Nephron progenitor cell (in vitro differentiated cells): Measurements from ENCODE around the gene NCBP3.
A peak's percentile ranks its signal among the peaks of the same experiment; 100 is the strongest.

Experiments used
- DNase-seq: peaks from one replicate; pipeline ENCODE4 v3.0.0; 2021
- H3K27ac Mint-ChIP-seq: 2 replicates; pipeline ENCODE4 v1.8.0; 2021; ENCODE audit warnings: mild to moderate bottlenecking, moderate library complexity, mixed read lengths
- H3K27me3 Mint-ChIP-seq: 2 replicates; pipeline ENCODE4 v1.8.0; 2021; ENCODE audit warnings: mild to moderate bottlenecking, low read depth, mixed read lengths; ENCODE audit not compliant: poor library complexity
- H3K36me3 Mint-ChIP-seq: 2 replicates; pipeline ENCODE4 v1.8.0; 2021; ENCODE audit warnings: low read depth, mixed read lengths
- H3K4me1 Mint-ChIP-seq: 2 replicates; pipeline ENCODE4 v1.8.0; 2021; ENCODE audit warnings: mixed read lengths
- H3K4me3 Mint-ChIP-seq: 2 replicates; pipeline ENCODE4 v1.8.0; 2021; ENCODE audit warnings: mild to moderate bottlenecking, moderate library complexity, mixed read lengths
- H3K9me3 Mint-ChIP-seq: 2 replicates; pipeline ENCODE4 v1.8.0; 2021; ENCODE audit warnings: mild to moderate bottlenecking, moderate library complexity, mixed read lengths
- TF ChIP-seq, protein P1 (sequence below): fragments of 200-600 bp; sonication (generic); IDR thresholded peaks from 2 replicates; pipeline ENCODE4 v1.5.0; 2021; ENCODE audit warnings: antibody characterized with exemption

NCBP3 gene

DNA sequence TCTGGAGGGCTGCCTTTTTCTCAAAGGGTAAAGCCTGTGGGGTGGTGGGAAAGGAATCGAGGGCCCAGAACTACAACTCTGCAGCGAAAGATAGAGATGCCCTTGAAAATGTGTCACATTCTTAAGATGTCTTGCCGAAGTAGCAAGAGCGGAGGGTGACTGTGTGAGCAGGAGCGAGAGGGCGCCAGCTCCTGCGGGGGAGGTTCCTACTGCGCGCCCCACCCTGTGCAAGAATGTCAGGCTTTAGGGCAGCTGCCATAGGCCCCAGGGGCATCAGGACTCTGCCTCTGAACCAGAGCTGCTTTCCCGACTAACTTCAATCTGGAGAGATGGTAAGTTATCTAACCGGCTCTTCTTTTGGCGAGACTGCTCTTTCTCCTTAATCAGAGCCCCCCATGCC lies 33.3 kb downstream of the NCBP3 start:
- Mint-ChIP-seq H3K4me3 (no peak overlapping the region), H3K36me3 (peaks cover 60% of the 10 kb centered on the region), H3K27ac (peak overlapping the region; percentile 37), H3K9me3 (no peaks in the 10 kb centered on the region), H3K27me3 (peaks cover 2% of the 10 kb centered on the region), H3K4me1 (peaks cover 13% of the 10 kb centered on the region)
- no peak for DNase-seq
- TF ChIP-seq, protein P1, sequence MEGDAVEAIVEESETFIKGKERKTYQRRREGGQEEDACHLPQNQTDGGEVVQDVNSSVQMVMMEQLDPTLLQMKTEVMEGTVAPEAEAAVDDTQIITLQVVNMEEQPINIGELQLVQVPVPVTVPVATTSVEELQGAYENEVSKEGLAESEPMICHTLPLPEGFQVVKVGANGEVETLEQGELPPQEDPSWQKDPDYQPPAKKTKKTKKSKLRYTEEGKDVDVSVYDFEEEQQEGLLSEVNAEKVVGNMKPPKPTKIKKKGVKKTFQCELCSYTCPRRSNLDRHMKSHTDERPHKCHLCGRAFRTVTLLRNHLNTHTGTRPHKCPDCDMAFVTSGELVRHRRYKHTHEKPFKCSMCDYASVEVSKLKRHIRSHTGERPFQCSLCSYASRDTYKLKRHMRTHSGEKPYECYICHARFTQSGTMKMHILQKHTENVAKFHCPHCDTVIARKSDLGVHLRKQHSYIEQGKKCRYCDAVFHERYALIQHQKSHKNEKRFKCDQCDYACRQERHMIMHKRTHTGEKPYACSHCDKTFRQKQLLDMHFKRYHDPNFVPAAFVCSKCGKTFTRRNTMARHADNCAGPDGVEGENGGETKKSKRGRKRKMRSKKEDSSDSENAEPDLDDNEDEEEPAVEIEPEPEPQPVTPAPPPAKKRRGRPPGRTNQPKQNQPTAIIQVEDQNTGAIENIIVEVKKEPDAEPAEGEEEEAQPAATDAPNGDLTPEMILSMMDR: no peak

DNA sequence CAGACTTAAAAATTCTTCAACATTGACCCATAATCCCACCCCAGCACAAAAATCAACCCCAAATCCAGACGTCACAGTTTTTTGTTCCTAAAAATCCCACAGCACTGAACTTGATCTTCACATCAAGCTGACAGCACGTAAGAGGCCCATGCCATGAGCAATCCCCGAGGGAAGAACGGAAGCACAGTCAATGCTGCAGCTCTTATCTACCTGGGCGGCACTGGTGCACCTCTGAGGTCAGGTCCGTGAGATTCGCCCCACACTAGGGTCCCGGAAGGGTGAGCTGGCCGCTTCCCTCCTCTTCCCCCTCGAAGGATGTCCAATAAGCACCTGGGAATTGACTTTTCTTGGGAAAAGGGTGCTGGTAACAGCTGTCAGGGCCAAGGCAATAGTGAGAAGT lies 33.8 kb downstream of the NCBP3 start:
- Mint-ChIP-seq H3K27ac (peak overlapping the region; percentile 9), H3K9me3 (no peaks in the 10 kb centered on the region), H3K36me3 (peaks cover 63% of the 10 kb centered on the region), H3K4me1 (peaks cover 13% of the 10 kb centered on the region), H3K4me3 (no peak overlapping the region), H3K27me3 (peaks cover 2% of the 10 kb centered on the region)
- no peak for DNase-seq
- TF ChIP-seq, protein P1: no peak

DNA sequence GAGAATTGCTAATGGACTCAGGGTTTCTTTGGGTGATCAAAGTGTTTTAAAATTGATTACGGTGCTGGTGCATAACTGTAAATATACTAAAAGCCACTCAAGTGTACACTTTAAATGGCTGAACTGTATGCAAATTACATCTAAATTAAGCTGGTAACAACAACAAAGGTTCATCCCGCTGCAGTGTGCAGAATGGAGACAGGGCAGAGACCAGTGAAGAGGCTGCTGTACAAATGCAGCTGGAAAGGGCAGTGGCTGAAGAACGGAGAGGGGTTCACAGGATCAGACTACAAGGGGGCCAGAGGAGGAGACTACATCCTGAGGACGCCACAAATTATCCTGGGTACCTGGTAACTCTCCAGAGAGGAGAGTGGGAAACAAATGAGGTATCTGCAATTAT lies 36.0 kb downstream of the NCBP3 start:
- Mint-ChIP-seq H3K27ac (peak overlapping the region; percentile 73), H3K9me3 (no peaks in the 10 kb centered on the region), H3K4me3 (no peak overlapping the region), H3K36me3 (peaks cover 67% of the 10 kb centered on the region), H3K4me1 (peaks cover 15% of the 10 kb centered on the region), H3K27me3 (peaks cover 2% of the 10 kb centered on the region)
- DNase-seq: no peak
- TF ChIP-seq, protein P1: no peak

DNA sequence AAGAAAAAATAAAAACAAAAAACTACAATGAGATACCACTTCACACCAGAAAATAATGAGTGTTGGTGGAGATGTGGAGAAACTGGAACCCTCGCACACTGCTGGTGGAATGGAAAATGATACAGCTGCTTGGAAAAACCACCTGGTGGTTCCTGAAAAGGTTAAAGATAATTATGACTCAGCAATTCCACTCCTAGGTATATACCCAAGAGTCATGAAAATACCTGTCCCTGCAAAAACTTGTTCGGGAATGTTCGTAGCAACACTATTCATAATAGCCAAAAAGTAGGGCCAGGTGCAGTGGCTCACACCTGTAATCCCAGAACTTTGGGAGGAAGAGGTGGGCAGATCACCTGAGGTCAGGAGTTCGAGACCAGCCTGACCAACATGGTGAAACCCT lies 36.9 kb downstream of the NCBP3 start:
- TF ChIP-seq, protein P1: no peak
- no peak for DNase-seq
- no peaks in the 10 kb centered on the region for H3K9me3 Mint-ChIP-seq
- H3K27me3 Mint-ChIP-seq: peaks cover 2% of the 10 kb centered on the region
- peaks cover 61% of the 10 kb centered on the region for H3K36me3 Mint-ChIP-seq
- peaks cover 12% of the 10 kb centered on the region for H3K4me1 Mint-ChIP-seq
- no peak overlapping the region for H3K4me3 Mint-ChIP-seq
- H3K27ac Mint-ChIP-seq: no peak overlapping the region

DNA sequence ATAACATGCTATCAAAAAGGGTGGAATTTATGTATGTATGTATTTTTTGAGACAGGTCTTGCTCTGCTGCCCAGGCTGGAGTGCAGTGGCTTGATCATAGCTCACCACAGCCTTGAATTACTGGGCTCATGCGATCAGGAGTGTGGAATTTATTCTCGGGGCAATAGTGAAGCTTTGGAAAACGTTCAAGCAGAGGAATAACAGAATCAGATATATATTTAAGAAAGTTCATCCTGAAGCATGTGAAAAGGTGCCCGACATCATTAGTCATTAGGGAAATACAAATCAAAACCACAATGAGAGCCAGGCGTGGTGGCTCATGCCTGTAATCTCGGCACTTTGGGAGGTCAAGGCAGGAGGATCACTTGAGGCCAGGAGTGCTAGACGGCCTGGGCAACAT lies 37.3 kb downstream of the NCBP3 start:
- DNase-seq: no peak
- TF ChIP-seq, protein P1: no peak
- H3K36me3 Mint-ChIP-seq: peaks cover 59% of the 10 kb centered on the region
- no peaks in the 10 kb centered on the region for H3K9me3 Mint-ChIP-seq
- H3K27ac Mint-ChIP-seq: no peak overlapping the region
- peaks cover 16% of the 10 kb centered on the region for H3K4me1 Mint-ChIP-seq
- H3K4me3 Mint-ChIP-seq: no peak overlapping the region
- H3K27me3 Mint-ChIP-seq: peaks cover 2% of the 10 kb centered on the region

DNA sequence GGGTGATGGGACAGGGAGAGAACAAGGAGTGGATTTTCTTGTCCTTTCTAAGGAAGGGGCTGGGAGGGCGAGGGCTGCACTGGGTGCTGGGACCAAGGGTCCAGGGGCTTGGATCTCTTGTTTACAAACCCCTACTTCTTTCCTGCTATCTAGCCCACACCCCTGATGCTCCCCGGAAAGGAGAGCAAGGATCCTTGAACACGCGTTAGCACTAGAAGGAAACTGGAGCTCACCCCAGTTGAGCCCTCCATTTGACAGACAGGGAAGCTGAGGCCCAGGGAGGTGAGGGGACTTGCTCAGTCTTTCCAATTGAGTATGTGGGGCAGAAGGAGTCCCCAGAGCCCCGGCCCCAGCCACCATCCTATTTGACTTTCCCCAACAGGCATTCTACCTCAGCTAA lies 40.5 kb downstream of the NCBP3 start:
- Mint-ChIP-seq H3K36me3 (peaks cover 42% of the 10 kb centered on the region), H3K4me3 (no peak overlapping the region), H3K27me3 (peaks cover 3% of the 10 kb centered on the region), H3K9me3 (no peaks in the 10 kb centered on the region), H3K27ac (peak overlapping the region; percentile 12), H3K4me1 (peaks cover 37% of the 10 kb centered on the region)
- TF ChIP-seq, protein P1: no peak
- DNase-seq: no peak
